Spleen (tissue), 7 donors: Measurements from ENCODE around the gene BTBD3.

ENCODE experiments used
- POLR2A ChIP-seq, 3 donors: fragments of 450-650 bp; IDR thresholded peaks; one replicate each; pipeline ENCODE4 v1.5.1; 2017; ENCODE audit warnings: antibody characterized with exemption in 3 of 3, mild to moderate bottlenecking in 1 of 3
- TF ChIP-seq, protein P1 (sequence below), 11 experiments: fragments of 200-600 bp in 7 of 11; fragments of 450-650 bp in 4 of 11; sonication (generic) in 4 of 11; IDR thresholded peaks in 8 of 11; conservative IDR thresholded peaks in 3 of 11; 1 replicate in 7 of 11; 2 replicates in 4 of 11; pipeline versions ENCODE4 v1.4.0 to v1.8.0; 2016 to 2021; ENCODE audit warnings: antibody characterized with exemption in 11 of 11, inconsistent platforms in 4 of 11, mild to moderate bottlenecking in 1 of 11
- donor health status: DM: no; HTN: no; CAD: no; lungs with moderate emphysema.
- donor health status: DM: no; HTN: no; CAD: no.
- donor health status: DM: no; HTN: no; CAD: no.

DNA sequence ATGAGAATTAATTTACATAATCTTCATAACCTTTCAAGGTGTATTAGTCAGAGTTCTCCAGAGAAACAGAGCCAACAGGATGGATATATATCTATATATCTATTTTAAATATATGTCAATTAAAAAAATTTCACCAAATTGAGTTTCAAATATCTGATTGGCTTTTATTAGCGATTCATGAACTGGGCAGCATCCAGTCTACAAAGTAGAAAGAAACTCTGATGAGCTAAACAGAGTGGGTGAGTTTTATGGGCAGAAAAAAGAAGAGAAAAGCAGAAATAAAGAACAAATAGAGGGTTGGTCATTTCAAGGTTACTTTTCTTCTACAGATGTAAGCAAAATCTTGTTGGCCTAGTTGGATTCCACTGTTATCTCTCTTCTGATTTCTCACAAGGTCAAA, 29.0 kb upstream of the BTBD3 start:
- TF ChIP-seq, protein P1, sequence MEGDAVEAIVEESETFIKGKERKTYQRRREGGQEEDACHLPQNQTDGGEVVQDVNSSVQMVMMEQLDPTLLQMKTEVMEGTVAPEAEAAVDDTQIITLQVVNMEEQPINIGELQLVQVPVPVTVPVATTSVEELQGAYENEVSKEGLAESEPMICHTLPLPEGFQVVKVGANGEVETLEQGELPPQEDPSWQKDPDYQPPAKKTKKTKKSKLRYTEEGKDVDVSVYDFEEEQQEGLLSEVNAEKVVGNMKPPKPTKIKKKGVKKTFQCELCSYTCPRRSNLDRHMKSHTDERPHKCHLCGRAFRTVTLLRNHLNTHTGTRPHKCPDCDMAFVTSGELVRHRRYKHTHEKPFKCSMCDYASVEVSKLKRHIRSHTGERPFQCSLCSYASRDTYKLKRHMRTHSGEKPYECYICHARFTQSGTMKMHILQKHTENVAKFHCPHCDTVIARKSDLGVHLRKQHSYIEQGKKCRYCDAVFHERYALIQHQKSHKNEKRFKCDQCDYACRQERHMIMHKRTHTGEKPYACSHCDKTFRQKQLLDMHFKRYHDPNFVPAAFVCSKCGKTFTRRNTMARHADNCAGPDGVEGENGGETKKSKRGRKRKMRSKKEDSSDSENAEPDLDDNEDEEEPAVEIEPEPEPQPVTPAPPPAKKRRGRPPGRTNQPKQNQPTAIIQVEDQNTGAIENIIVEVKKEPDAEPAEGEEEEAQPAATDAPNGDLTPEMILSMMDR (IDR thresholded peaks at IDR 0.05 in 8 of 11, conservative IDR thresholded peaks at IDR 0.05 in 3 of 11): no peak
- TF ChIP-seq POLR2A (IDR thresholded peaks at IDR 0.05): no peak
